Measurements from ENCODE around the gene HERC3. TPM values are rescaled to one million over a fixed set of nuclear protein-coding genes. Genes with fewer than 3 reads are reported as not detected.

Gene HERC3
- total and polyA plus RNA-seq, 2 experiments from 2014 or later = 2.2 to 2.4 TPM

- Histone ChIP-seq H3K4me1 (ENCODE audit: insufficient read depth) (peaks cover 6% of the 10 kb centered on the region; the same call in 1 of the 2 replicates), H3K79me2 (replicated peaks; ENCODE audit: insufficient read depth) (no peaks in the 10 kb centered on the region), H3K9me2 (ENCODE audit: insufficient read depth) (no peaks in the 10 kb centered on the region), H3K4me2 (no peak overlapping the region), H2AFZ (no peak overlapping the region), H3K27me3 (ENCODE audit: insufficient read depth) (no peaks in the 10 kb centered on the region), H4K20me1 (replicated peaks; ENCODE audit: insufficient read depth) (no peaks in the 10 kb centered on the region), H3F3A (replicated peaks; ENCODE audit: low read depth) (no peaks in the 10 kb centered on the region), H3K27ac (ENCODE audit: low read depth) (no peak overlapping the region), H3K4me3 (no peak overlapping the region), H3K36me3 (ENCODE audit: insufficient read depth) (peaks cover 6% of the 10 kb centered on the region; the same call in 1 of the 2 replicates)
- TF ChIP-seq CREB1 (CRISPR knock-in tag; IDR thresholded peaks at IDR 0.05; ENCODE audit: low read depth) (no peak), REST (IDR thresholded peaks at IDR 0.05; ENCODE audit: unreplicated experiment) (no peak), ZNF462 (CRISPR knock-in tag; IDR thresholded peaks at IDR 0.05) (no peak), CTCF (conservative IDR thresholded peaks at IDR 0.05; ENCODE audit: low read depth in 2 of 2) (no peak), EZH2 (IDR thresholded peaks at IDR 0.05; ENCODE audit: low read depth, unreplicated experiment) (no peak)
- Mint-ChIP-seq H3K27ac (no peak overlapping the region), H3K4me3 (no peak overlapping the region), H3K9me3 (no peaks in the 10 kb centered on the region), H3K27me3 (ENCODE audit: insufficient read depth, low read depth, poor library complexity) (peaks cover 2% of the 10 kb centered on the region), H3K36me3 (ENCODE audit: low read depth) (peaks cover 23% of the 10 kb centered on the region), H3K4me1 (peaks cover 11% of the 10 kb centered on the region)
- ATAC-seq = no peak
- no peak for DNase-seq (ENCODE audit: low spot score)
These were observed 159.2 kb downstream of the HERC3 start for GRCh38 chr4:88751258-88752075.
